Osteoblast (primary cell): ENCODE measurements around the gene CCSER1. TPM values are rescaled to one million over a fixed set of nuclear protein-coding genes. Genes with fewer than 3 reads are reported as not detected.

Source experiments
- DNase-seq: peaks from one replicate; pipeline ENCODE4 v3.0.0; 2011; ENCODE audit warnings: low spot score, mixed read lengths; ENCODE audit not compliant: insufficient read length; ENCODE audit errors: missing footprints
- H2AFZ ChIP-seq: 2 replicates; pipeline ENCODE4 v1.6.0; 2011; ENCODE audit warnings: mild to moderate bottlenecking, low read length
- H3K27ac ChIP-seq: 2 replicates; pipeline ENCODE4 v1.5.1; 2011; ENCODE audit warnings: mild to moderate bottlenecking, low read depth, low read length, moderate library complexity
- H3K27me3 ChIP-seq: 2 replicates; pipeline ENCODE4 v1.6.0; 2012; ENCODE audit warnings: mild to moderate bottlenecking, control low read depth, inconsistent platforms, low read length, moderate library complexity; ENCODE audit not compliant: insufficient read depth
- H3K36me3 ChIP-seq: 2 replicates; pipeline ENCODE4 v1.5.1; 2011; ENCODE audit warnings: mild to moderate bottlenecking, low read length, control low read depth, moderate library complexity; ENCODE audit not compliant: insufficient read depth
- H3K4me1 ChIP-seq: 2 replicates; pipeline ENCODE4 v1.5.1; 2011; ENCODE audit warnings: mild to moderate bottlenecking, low read length, control low read depth, moderate library complexity; ENCODE audit not compliant: insufficient read depth
- H3K4me2 ChIP-seq: 2 replicates; pipeline ENCODE4 v1.6.0; 2011; ENCODE audit warnings: mild to moderate bottlenecking, low read length; ENCODE audit not compliant: insufficient read depth
- H3K4me3 ChIP-seq: fragments of 200-600 bp; sonication (generic); 3 replicates; pipeline ENCODE4 v1.5.1; 2012; ENCODE audit warnings: mild to moderate bottlenecking, low read length, inconsistent platforms; ENCODE audit not compliant: insufficient read depth
- H3K79me2 ChIP-seq: 2 replicates; pipeline ENCODE4 v1.6.0; 2012; ENCODE audit warnings: mild to moderate bottlenecking, low read length, control low read depth, inconsistent platforms; ENCODE audit not compliant: insufficient read depth
- H3K9me3 ChIP-seq: 2 replicates; pipeline ENCODE4 v1.5.1; 2011; ENCODE audit warnings: low read depth, low read length, control low read depth
- H4K20me1 ChIP-seq: 2 replicates; pipeline ENCODE4 v1.6.0; 2012; ENCODE audit warnings: mild to moderate bottlenecking, low read length, control low read depth; ENCODE audit not compliant: insufficient read depth
- CTCF ChIP-seq: IDR thresholded peaks from 2 replicates; pipeline ENCODE4 v1.5.1; 2011; ENCODE audit warnings: mild to moderate bottlenecking, low read depth, low read length, moderate library complexity; ENCODE audit errors: extremely low read depth
- total RNA-seq: library from RNA; depleted of rRNA; stranded (reverse); fragments of >200 nt; gene quantifications from 2 replicates; pipeline ENCODE4 v1.2.3, GENCODE V29; 2012

Gene CCSER1
- total RNA-seq, 1 donor = under 0.01 TPM

GRCh38 chr4:90095000-90095399, 32.2 kb upstream of the CCSER1 start:
- no peak overlapping the region for H3K4me2 ChIP-seq
- no peak overlapping the region for H3K4me3 ChIP-seq
- H3K4me1 ChIP-seq = no peaks in the 10 kb centered on the region
- no peak overlapping the region for H3K27ac ChIP-seq
- H2AFZ ChIP-seq = no peak overlapping the region
- TF ChIP-seq CTCF = no peak
- H4K20me1 ChIP-seq = no peaks in the 10 kb centered on the region
- H3K9me3 ChIP-seq = no peaks in the 10 kb centered on the region
- H3K27me3 ChIP-seq = no peaks in the 10 kb centered on the region
- H3K36me3 ChIP-seq = no peaks in the 10 kb centered on the region
- no peak for DNase-seq
- no peaks in the 10 kb centered on the region for H3K79me2 ChIP-seq

- Histone ChIP-seq H3K36me3 (no peaks in the 10 kb centered on the region), H2AFZ (no peak overlapping the region), H3K79me2 (no peaks in the 10 kb centered on the region), H3K4me1 (no peaks in the 10 kb centered on the region), H4K20me1 (no peaks in the 10 kb centered on the region), H3K4me2 (no peak overlapping the region), H3K27me3 (no peaks in the 10 kb centered on the region), H3K27ac (no peak overlapping the region), H3K4me3 (no peak overlapping the region), H3K9me3 (no peaks in the 10 kb centered on the region)
- TF ChIP-seq CTCF = no peak
- DNase-seq = no peak
Observed at GRCh38 chr4:90099812-90100211, 27.4 kb upstream of the CCSER1 start.

GRCh38 chr4:90103991-90104390, 23.2 kb upstream of the CCSER1 start:
- Histone ChIP-seq H3K9me3 (no peaks in the 10 kb centered on the region), H3K4me2 (no peak overlapping the region), H2AFZ (no peak overlapping the region), H3K79me2 (no peaks in the 10 kb centered on the region), H4K20me1 (no peaks in the 10 kb centered on the region), H3K36me3 (no peaks in the 10 kb centered on the region), H3K4me3 (no peak overlapping the region), H3K27ac (no peak overlapping the region), H3K27me3 (no peaks in the 10 kb centered on the region), H3K4me1 (no peaks in the 10 kb centered on the region)
- no peak for TF ChIP-seq CTCF
- DNase-seq = no peak

- DNase-seq = no peak
- no peak for TF ChIP-seq CTCF
- no peaks in the 10 kb centered on the region for H3K79me2 ChIP-seq
Observed at GRCh38 chr4:90105274-90105673, 21.9 kb upstream of the CCSER1 start.

More at GRCh38 chr4:90105274-90105673, 21.9 kb upstream of the CCSER1 start:
- H3K9me3 ChIP-seq = no peaks in the 10 kb centered on the region
- no peak overlapping the region for H2AFZ ChIP-seq
- H3K27ac ChIP-seq = no peak overlapping the region
- H3K4me1 ChIP-seq = no peaks in the 10 kb centered on the region
- H3K4me2 ChIP-seq = no peak overlapping the region
- no peaks in the 10 kb centered on the region for H4K20me1 ChIP-seq
- no peak overlapping the region for H3K4me3 ChIP-seq
- H3K27me3 ChIP-seq = no peaks in the 10 kb centered on the region
- H3K36me3 ChIP-seq = no peaks in the 10 kb centered on the region
